A549 (cell line): ENCODE data around the gene RBM14.

Experiments used
- ATOH8 ChIP-seq: fragments of 250-450 bp; sonication (Bioruptor Pico); IDR thresholded peaks from 2 replicates; pipeline ENCODE4 v1.5.0; 2020; ENCODE audit warnings: low read depth, mild to moderate bottlenecking, moderate library complexity
- CTCF ChIP-seq: fragments of >200 bp; sonication (Bioruptor Twin); formaldehyde crosslinking; IDR thresholded peaks from 3 replicates; pipeline ENCODE4 v1.5.1; 2016
- EHF ChIP-seq: fragments of 250-450 bp; sonication (Bioruptor Pico); IDR thresholded peaks from 2 replicates; pipeline ENCODE4 v1.5.0; 2020; ENCODE audit warnings: mild to moderate bottlenecking
- HEYL ChIP-seq: fragments of 250-450 bp; sonication (Bioruptor Pico); IDR thresholded peaks from 2 replicates; pipeline ENCODE4 v1.8.0; 2021; ENCODE audit warnings: mild to moderate bottlenecking, moderate library complexity
- HOXA7 ChIP-seq: fragments of 250-450 bp; sonication (Bioruptor Pico); IDR thresholded peaks from 2 replicates; pipeline ENCODE4 v1.5.0; 2020; ENCODE audit warnings: mild to moderate bottlenecking, moderate library complexity
- MAX ChIP-seq: IDR thresholded peaks from 2 replicates; pipeline ENCODE4 v1.6.1; 2012
- PBX3 ChIP-seq: IDR thresholded peaks from 2 replicates; pipeline ENCODE4 v1.6.1; 2012
- POLR2A ChIP-seq: IDR thresholded peaks from 2 replicates; pipeline ENCODE4 v1.6.1; 2012; ENCODE audit warnings: mild to moderate bottlenecking, low read length
- RARB ChIP-seq: fragments of 250-450 bp; sonication (Bioruptor Pico); IDR thresholded peaks from 2 replicates; pipeline ENCODE4 v1.8.0; 2021; ENCODE audit warnings: mild to moderate bottlenecking, moderate library complexity
- SMC3 ChIP-seq: fragments of >200 bp; sonication (Bioruptor Twin); formaldehyde crosslinking; IDR thresholded peaks from 3 replicates; pipeline ENCODE4 v1.6.1; 2018; ENCODE audit warnings: inconsistent platforms

- no peak for TF ChIP-seq PBX3
- no peak for TF ChIP-seq HEYL (CRISPR knock-in tag)
- no peak for TF ChIP-seq CTCF
- no peak for TF ChIP-seq POLR2A
- TF ChIP-seq SMC3 = no peak
- no peak for TF ChIP-seq ATOH8 (CRISPR knock-in tag)
- TF ChIP-seq EHF = no peak
- TF ChIP-seq HOXA7 (CRISPR knock-in tag) = no peak
- no peak for TF ChIP-seq MAX
- TF ChIP-seq RARB = no peak
These were observed 23.2 kb upstream of the RBM14 start for GRCh38 chr11:66593303-66593635.
